Skeletal muscle satellite cell (primary cell): ENCODE data around the gene CHN1. TPM values are rescaled to one million over a fixed set of nuclear protein-coding genes. Genes with fewer than 3 reads are reported as not detected.

Experiments used
- H3K27me3 ChIP-seq: 2 replicates; pipeline ENCODE4 v1.7.0; 2013; ENCODE audit warnings: low read length; ENCODE audit not compliant: control insufficient read depth, insufficient read depth
- H3K36me3 ChIP-seq: 2 replicates; pipeline ENCODE4 v1.7.0; 2013; ENCODE audit warnings: mild to moderate bottlenecking, control low read depth, low read length; ENCODE audit not compliant: insufficient read depth
- H3K4me1 ChIP-seq: 2 replicates; pipeline ENCODE4 v1.7.0; 2013; ENCODE audit warnings: low read length; ENCODE audit not compliant: control insufficient read depth, insufficient read depth
- H3K4me2 ChIP-seq: 2 replicates; pipeline ENCODE4 v1.7.0; 2013; ENCODE audit warnings: mild to moderate bottlenecking, low read length
- H3K4me3 ChIP-seq: 2 replicates; pipeline ENCODE4 v1.7.0; 2013; ENCODE audit warnings: low read length
- H3K9ac ChIP-seq: 2 replicates; pipeline ENCODE4 v1.7.0; 2013; ENCODE audit warnings: mild to moderate bottlenecking, low read depth, low read length, moderate library complexity
- H3K9me3 ChIP-seq: replicated peaks from 2 replicates; pipeline ENCODE4 v1.7.0; 2013; ENCODE audit warnings: mild to moderate bottlenecking, control low read depth, low read length
- total RNA-seq: library from RNA; depleted of rRNA; stranded (reverse); fragments of >200 nt; gene quantifications from 2 replicates; pipeline ENCODE4 v1.2.3, GENCODE V29; 2012; rRNA removed

Gene CHN1
- 13.7 and 23.2 TPM in 2 replicates for total RNA-seq

GRCh38 chr2:175004980-175005732, at the start of gene CHN1:
Gene CHN1, minus strand, starts transcription at chr2:175005381. Its CDS starts 469 bp downstream, at chr2:175004912.
- no peaks in the 10 kb centered on the region for H3K36me3 ChIP-seq
- peak within 1 kb of the TSS; percentile 98 for H3K4me2 ChIP-seq
- H3K27me3 ChIP-seq = peaks cover 12% of the 10 kb centered on the region
- no peaks in the 10 kb centered on the region for H3K9me3 ChIP-seq
- H3K4me1 ChIP-seq = peaks cover 13% of the 10 kb centered on the region
- peak within 1 kb of the TSS; percentile 82 for H3K9ac ChIP-seq
- H3K4me3 ChIP-seq = peak within 1 kb of the TSS; percentile 95

- Histone ChIP-seq H3K27me3 (no peaks in the 10 kb centered on the region), H3K36me3 (no peaks in the 10 kb centered on the region), H3K4me2 (no peak overlapping the region), H3K9ac (no peak overlapping the region), H3K9me3 (no peaks in the 10 kb centered on the region), H3K4me3 (no peak overlapping the region), H3K4me1 (no peaks in the 10 kb centered on the region)
These were observed 49.2 kb upstream of the CHN1 start for GRCh38 chr2:175054340-175054739.

- Histone ChIP-seq H3K9me3 (no peaks in the 10 kb centered on the region), H3K4me3 (no peak overlapping the region), H3K27me3 (no peaks in the 10 kb centered on the region), H3K9ac (no peak overlapping the region), H3K4me1 (no peaks in the 10 kb centered on the region), H3K4me2 (no peak overlapping the region), H3K36me3 (no peaks in the 10 kb centered on the region)
These were observed 44.5 kb upstream of the CHN1 start for GRCh38 chr2:175049661-175050060.

- Histone ChIP-seq H3K27me3 (no peaks in the 10 kb centered on the region), H3K4me3 (no peak overlapping the region), H3K36me3 (no peaks in the 10 kb centered on the region), H3K4me2 (no peak overlapping the region), H3K9me3 (no peaks in the 10 kb centered on the region), H3K9ac (no peak overlapping the region), H3K4me1 (no peaks in the 10 kb centered on the region)
These were observed 43.1 kb upstream of the CHN1 start for GRCh38 chr2:175048275-175048674.

GRCh38 chr2:175039490-175039889, 34.3 kb upstream of the CHN1 start:
- Histone ChIP-seq H3K36me3 (no peaks in the 10 kb centered on the region), H3K9me3 (no peaks in the 10 kb centered on the region), H3K9ac (no peak overlapping the region), H3K4me3 (no peak overlapping the region), H3K4me1 (peaks cover 8% of the 10 kb centered on the region), H3K4me2 (no peak overlapping the region), H3K27me3 (no peaks in the 10 kb centered on the region)

GRCh38 chr2:175039031-175039430, 33.9 kb upstream of the CHN1 start:
- Histone ChIP-seq H3K4me2 (no peak overlapping the region), H3K27me3 (no peaks in the 10 kb centered on the region), H3K4me1 (peaks cover 8% of the 10 kb centered on the region), H3K36me3 (no peaks in the 10 kb centered on the region), H3K9ac (no peak overlapping the region), H3K9me3 (no peaks in the 10 kb centered on the region), H3K4me3 (no peak overlapping the region)

GRCh38 chr2:175037941-175038340, 32.8 kb upstream of the CHN1 start:
- Histone ChIP-seq H3K9ac (no peak overlapping the region), H3K4me3 (no peak overlapping the region), H3K4me2 (no peak overlapping the region), H3K27me3 (no peaks in the 10 kb centered on the region), H3K4me1 (peaks cover 8% of the 10 kb centered on the region), H3K36me3 (no peaks in the 10 kb centered on the region), H3K9me3 (no peaks in the 10 kb centered on the region)

- Histone ChIP-seq H3K4me3 (no peak overlapping the region), H3K27me3 (no peaks in the 10 kb centered on the region), H3K4me1 (peaks cover 8% of the 10 kb centered on the region)
These were observed 31.4 kb upstream of the CHN1 start for GRCh38 chr2:175036582-175037018.

GRCh38 chr2:175035806-175036205, 30.6 kb upstream of the CHN1 start:
- Histone ChIP-seq H3K27me3 (no peaks in the 10 kb centered on the region), H3K36me3 (no peaks in the 10 kb centered on the region), H3K4me2 (no peak overlapping the region), H3K9me3 (no peaks in the 10 kb centered on the region), H3K9ac (no peak overlapping the region), H3K4me1 (peaks cover 9% of the 10 kb centered on the region), H3K4me3 (no peak overlapping the region)

More at GRCh38 chr2:175036582-175037018, 31.4 kb upstream of the CHN1 start:
- H3K36me3 ChIP-seq = no peaks in the 10 kb centered on the region
- H3K4me2 ChIP-seq = no peak overlapping the region
- H3K9ac ChIP-seq = no peak overlapping the region
- H3K9me3 ChIP-seq = no peaks in the 10 kb centered on the region

- H3K27me3 ChIP-seq = no peaks in the 10 kb centered on the region
- peaks cover 15% of the 10 kb centered on the region for H3K4me1 ChIP-seq
- H3K4me2 ChIP-seq = no peak overlapping the region
- no peaks in the 10 kb centered on the region for H3K36me3 ChIP-seq
- no peaks in the 10 kb centered on the region for H3K9me3 ChIP-seq
- H3K4me3 ChIP-seq = no peak overlapping the region
- H3K9ac ChIP-seq = no peak overlapping the region
These were observed 29.5 kb upstream of the CHN1 start for GRCh38 chr2:175034716-175035115.

- no peaks in the 10 kb centered on the region for H3K36me3 ChIP-seq
- no peaks in the 10 kb centered on the region for H3K9me3 ChIP-seq
- H3K4me2 ChIP-seq = no peak overlapping the region
- peaks cover 31% of the 10 kb centered on the region for H3K4me1 ChIP-seq
- H3K9ac ChIP-seq = peak overlapping the region; percentile 47
- no peaks in the 10 kb centered on the region for H3K27me3 ChIP-seq
- no peak overlapping the region for H3K4me3 ChIP-seq
These were observed 25.4 kb upstream of the CHN1 start for GRCh38 chr2:175030380-175031271.
